Caco-2 (cell line): ENCODE results near the gene CACNB1. TPM values are rescaled to one million over a fixed set of nuclear protein-coding genes. Genes with fewer than 3 reads are reported as not detected.

Source experiments
- BruUV-seq: library from RNA; stranded (reverse); fragments of 400-500 nt; replicated peaks from 2 replicates; lab custom pipeline; 2021; lab: Mats Ljungman, UMichigan
- CTCF ChIA-PET: fragments of 300-600 bp; sonication (Branson Sonifier 250); formaldehyde crosslinking; loops from one replicate; lab custom pipeline; 2022; ENCODE audit warnings: antibody characterized with exemption; lab: Charles Lee
- POLR2A ChIA-PET: fragments of 300-600 bp; sonication (Branson Sonifier 250); formaldehyde crosslinking; loops from one replicate; lab custom pipeline; 2022; ENCODE audit warnings: antibody characterized with exemption; lab: Charles Lee
- DNase-seq, 2 experiments: peaks; one replicate each; pipeline versions ENCODE4 v3.0.0 to v3.0.0-alpha.2; 2020 to 2022
- H3K27me3 ChIP-seq: replicated peaks from 2 replicates; pipeline ENCODE4 v1.6.0; 2011; ENCODE audit warnings: low read length; ENCODE audit not compliant: control insufficient read depth, insufficient read depth
- H3K36me3 ChIP-seq: 2 replicates; pipeline ENCODE4 v1.5.1; 2011; ENCODE audit warnings: low read length; ENCODE audit not compliant: control insufficient read depth, insufficient read depth
- H3K4me1 ChIP-seq: fragments of 250-450 bp; sonication (Bioruptor Pico); 2 replicates; pipeline ENCODE4 v1.5.1; 2020; ENCODE audit warnings: mild to moderate bottlenecking
- H3K4me3 ChIP-seq: 2 replicates; pipeline ENCODE4 v1.5.1; 2011; ENCODE audit warnings: low read depth, mild to moderate bottlenecking, control low read depth, low read length
- H3K9me3 ChIP-seq: fragments of 250-450 bp; sonication (Bioruptor Pico); 2 replicates; pipeline ENCODE4 v1.5.1; 2020; ENCODE audit warnings: mild to moderate bottlenecking, moderate library complexity
- H3K27ac Mint-ChIP-seq: one replicate; pipeline ENCODE4 v1.8.0; 2022; ENCODE audit warnings: mixed read lengths; ENCODE audit not compliant: unreplicated experiment
- H3K27me3 Mint-ChIP-seq: one replicate; pipeline ENCODE4 v1.8.0; 2022; ENCODE audit warnings: mixed read lengths; ENCODE audit not compliant: insufficient read depth, unreplicated experiment
- H3K36me3 Mint-ChIP-seq: one replicate; pipeline ENCODE4 v1.8.0; 2022; ENCODE audit warnings: mild to moderate bottlenecking, mixed read lengths; ENCODE audit not compliant: insufficient read depth, unreplicated experiment
- H3K4me1 Mint-ChIP-seq: one replicate; pipeline ENCODE4 v1.8.0; 2022; ENCODE audit warnings: low read depth, mixed read lengths; ENCODE audit not compliant: unreplicated experiment
- H3K4me3 Mint-ChIP-seq: one replicate; pipeline ENCODE4 v1.8.0; 2022; ENCODE audit warnings: mild to moderate bottlenecking, moderate library complexity, mixed read lengths; ENCODE audit not compliant: unreplicated experiment
- H3K9me3 Mint-ChIP-seq: one replicate; pipeline ENCODE4 v1.8.0; 2022; ENCODE audit warnings: mixed read lengths; ENCODE audit not compliant: unreplicated experiment
- CTCF ChIP-seq, 2 experiments: fragments of 200-600 bp in 1 of 2; IDR thresholded peaks; 1 replicate in 1 of 2; 2 replicates in 1 of 2; pipeline versions ENCODE4 v1.5.1 to v1.8.0; 2011 to 2022; ENCODE audit warnings: antibody characterized with exemption in 1 of 2, control low read depth in 1 of 2, inconsistent platforms in 1 of 2, low read depth in 1 of 2, low read length in 1 of 2, mild to moderate bottlenecking in 1 of 2, moderate library complexity in 1 of 2; ENCODE audit not compliant: insufficient read depth in 1 of 2, severe bottlenecking in 1 of 2, unreplicated experiment in 1 of 2
- intact Hi-C: fragments of 100-400 bp; cut with micrococcal nuclease; formaldehyde crosslinking; loops from one replicate; pipeline ENCODE4 v1.10.0; 2022; ENCODE audit not compliant: unreplicated experiment
- total RNA-seq: library from RNA; stranded (reverse); gene quantifications from 2 replicates; pipeline ENCODE4 v1.2.3, GENCODE V29; 2022

The CACNB1 gene
- total RNA-seq, 1 experiment from 2014 or later = 7.0 TPM

- BruUV-seq = no TSS peak
- Histone ChIP-seq H3K9me3 (no peaks in the 10 kb centered on the region), H3K4me1 (no peaks in the 10 kb centered on the region), H3K27me3 (no peaks in the 10 kb centered on the region), H3K36me3 (no peaks in the 10 kb centered on the region; the same call in 1 of the 2 replicates), H3K4me3 (no peak overlapping the region)
- Mint-ChIP-seq H3K27me3 (no peaks in the 10 kb centered on the region), H3K4me3 (no peak overlapping the region), H3K36me3 (no peaks in the 10 kb centered on the region), H3K4me1 (no peaks in the 10 kb centered on the region), H3K9me3 (no peaks in the 10 kb centered on the region), H3K27ac (no peak overlapping the region)
- no peak for TF ChIP-seq CTCF (IDR thresholded peaks at IDR 0.05; ENCODE audit: insufficient read depth in 1 of 2, low read depth in 1 of 2, low read length in 1 of 2, severe bottlenecking in 1 of 2, unreplicated experiment in 1 of 2)
- DNase-seq = no peak
- POLR2A ChIA-PET = no interaction called here
- CTCF ChIA-PET = interaction anchor here (0.6 to 0.7 kb wide), 2 partner anchors 63 to 110 kb away, joined by 3 to 8 read pairs; no protein-coding TSS in a partner anchor
- intact Hi-C loops = no loop called here
Observed at GRCh38 chr17:39181303-39181702, 16.2 kb downstream of the CACNB1 start.

- intact Hi-C loops = no loop called here
- Histone ChIP-seq H3K4me3 (no peak overlapping the region), H3K9me3 (no peaks in the 10 kb centered on the region), H3K36me3 (no peaks in the 10 kb centered on the region), H3K27me3 (no peaks in the 10 kb centered on the region), H3K4me1 (no peaks in the 10 kb centered on the region)
- no peaks in the 10 kb centered on the region for H3K27me3 Mint-ChIP-seq
- no peak overlapping the region for H3K27ac Mint-ChIP-seq
- ChIA-PET CTCF (no interaction called here), POLR2A (no interaction called here)
- DNase-seq = no peak
- no peak overlapping the region for H3K4me3 Mint-ChIP-seq
- H3K36me3 Mint-ChIP-seq = no peaks in the 10 kb centered on the region
- no TSS peak for BruUV-seq
- TF ChIP-seq CTCF (IDR thresholded peaks at IDR 0.05; ENCODE audit: insufficient read depth in 1 of 2, low read depth in 1 of 2, low read length in 1 of 2, severe bottlenecking in 1 of 2, unreplicated experiment in 1 of 2) = no peak
- H3K9me3 Mint-ChIP-seq = no peaks in the 10 kb centered on the region
- no peaks in the 10 kb centered on the region for H3K4me1 Mint-ChIP-seq
Observed at GRCh38 chr17:39178536-39178935, 18.9 kb downstream of the CACNB1 start.

- H3K36me3 ChIP-seq = no peaks in the 10 kb centered on the region
- ChIA-PET CTCF (no interaction called here), POLR2A (no interaction called here)
- no peak overlapping the region for H3K4me3 ChIP-seq
- Mint-ChIP-seq H3K27me3 (no peaks in the 10 kb centered on the region), H3K9me3 (no peaks in the 10 kb centered on the region), H3K4me1 (no peaks in the 10 kb centered on the region), H3K4me3 (no peak overlapping the region), H3K36me3 (peaks cover 7% of the 10 kb centered on the region), H3K27ac (no peak overlapping the region)
- TF ChIP-seq CTCF (IDR thresholded peaks at IDR 0.05; ENCODE audit: insufficient read depth in 1 of 2, low read depth in 1 of 2, low read length in 1 of 2, severe bottlenecking in 1 of 2, unreplicated experiment in 1 of 2) = no peak
- peak; percentile 30 to 61 for DNase-seq
- intact Hi-C loops = no loop called here
- H3K9me3 ChIP-seq = no peaks in the 10 kb centered on the region
- no TSS peak for BruUV-seq
- H3K4me1 ChIP-seq = no peaks in the 10 kb centered on the region
- no peaks in the 10 kb centered on the region for H3K27me3 ChIP-seq
Observed at GRCh38 chr17:39177256-39177655, 20.2 kb downstream of the CACNB1 start.
